ENCODE data around the gene TECPR1. TPM values are rescaled to one million over a fixed set of nuclear protein-coding genes. Genes with fewer than 3 reads are reported as not detected.

The TECPR1 gene
- total RNA-seq, 4 donors from 2014 or later = 16.0 to 59.6 (median 33.9) TPM

GRCh38 chr7:98295467-98296192 lies 43.6 kb upstream of the TECPR1 start:
- Histone ChIP-seq H3K36me3 (peaks cover 0 to 40% of the 10 kb centered on the region in 2 donors), H3K4me1 (peaks cover 3% of the 10 kb centered on the region in 2 donors), H3K27ac (peak overlapping the region in 3 of 4 donors; percentile 22 to 62 (median 27)), H3K4me3 (no peak overlapping the region), H3K9me3 (no peaks in the 10 kb centered on the region), H3K27me3 (no peaks in the 10 kb centered on the region)
- ATAC-seq = peak; percentile 18 to 41
- intact Hi-C loops (cut with DNase I; ENCODE audit: low total_unique reads) (no loop called here), in situ Hi-C loops (cut with MboI; ENCODE audit: low sequenced_read_pairs in 4 of 4) (no loop called here)
- no peak for DNase-seq
- TF ChIP-seq, protein P1, sequence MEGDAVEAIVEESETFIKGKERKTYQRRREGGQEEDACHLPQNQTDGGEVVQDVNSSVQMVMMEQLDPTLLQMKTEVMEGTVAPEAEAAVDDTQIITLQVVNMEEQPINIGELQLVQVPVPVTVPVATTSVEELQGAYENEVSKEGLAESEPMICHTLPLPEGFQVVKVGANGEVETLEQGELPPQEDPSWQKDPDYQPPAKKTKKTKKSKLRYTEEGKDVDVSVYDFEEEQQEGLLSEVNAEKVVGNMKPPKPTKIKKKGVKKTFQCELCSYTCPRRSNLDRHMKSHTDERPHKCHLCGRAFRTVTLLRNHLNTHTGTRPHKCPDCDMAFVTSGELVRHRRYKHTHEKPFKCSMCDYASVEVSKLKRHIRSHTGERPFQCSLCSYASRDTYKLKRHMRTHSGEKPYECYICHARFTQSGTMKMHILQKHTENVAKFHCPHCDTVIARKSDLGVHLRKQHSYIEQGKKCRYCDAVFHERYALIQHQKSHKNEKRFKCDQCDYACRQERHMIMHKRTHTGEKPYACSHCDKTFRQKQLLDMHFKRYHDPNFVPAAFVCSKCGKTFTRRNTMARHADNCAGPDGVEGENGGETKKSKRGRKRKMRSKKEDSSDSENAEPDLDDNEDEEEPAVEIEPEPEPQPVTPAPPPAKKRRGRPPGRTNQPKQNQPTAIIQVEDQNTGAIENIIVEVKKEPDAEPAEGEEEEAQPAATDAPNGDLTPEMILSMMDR (IDR thresholded peaks at IDR 0.05 in 4 of 5, conservative IDR thresholded peaks at IDR 0.05 in 1 of 5) = no peak
- TF ChIP-seq POLR2A (IDR thresholded peaks at IDR 0.05) = peak in 1 of 2 donors; percentile 10

DNA sequence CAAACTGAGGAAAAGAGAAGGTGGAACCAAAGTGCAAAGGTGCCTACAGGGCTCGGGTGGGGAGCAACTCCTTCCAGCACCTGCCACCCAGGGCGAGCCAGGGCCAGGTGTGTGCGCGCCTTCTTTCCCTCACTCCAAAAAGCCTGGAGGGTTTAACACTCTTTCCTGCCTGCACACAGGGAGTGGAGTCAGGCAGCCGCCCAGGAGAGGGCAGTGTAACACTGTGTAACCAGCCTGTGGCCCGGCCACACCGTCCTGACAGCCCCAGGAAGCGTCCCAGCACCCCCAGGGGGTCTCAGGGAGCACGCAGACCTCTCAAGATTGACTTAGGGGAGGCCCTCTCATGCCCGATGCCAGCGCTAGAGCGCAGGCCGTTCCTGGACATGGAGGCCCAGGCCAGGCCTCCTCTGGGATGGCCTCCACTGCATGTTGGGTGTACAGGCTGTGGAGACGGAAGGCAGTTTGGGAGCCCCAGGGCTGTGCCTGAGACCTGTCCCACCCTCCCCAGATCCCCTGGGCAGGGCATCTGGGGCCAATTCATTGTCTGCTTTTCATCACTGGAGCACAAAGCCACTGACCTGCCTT lies 42.9 kb upstream of the TECPR1 start:
- H3K36me3 ChIP-seq = peaks cover 0 to 43% of the 10 kb centered on the region in 2 donors
- in situ Hi-C loops (cut with MboI; ENCODE audit: low sequenced_read_pairs in 4 of 4) = no loop called here

DNA sequence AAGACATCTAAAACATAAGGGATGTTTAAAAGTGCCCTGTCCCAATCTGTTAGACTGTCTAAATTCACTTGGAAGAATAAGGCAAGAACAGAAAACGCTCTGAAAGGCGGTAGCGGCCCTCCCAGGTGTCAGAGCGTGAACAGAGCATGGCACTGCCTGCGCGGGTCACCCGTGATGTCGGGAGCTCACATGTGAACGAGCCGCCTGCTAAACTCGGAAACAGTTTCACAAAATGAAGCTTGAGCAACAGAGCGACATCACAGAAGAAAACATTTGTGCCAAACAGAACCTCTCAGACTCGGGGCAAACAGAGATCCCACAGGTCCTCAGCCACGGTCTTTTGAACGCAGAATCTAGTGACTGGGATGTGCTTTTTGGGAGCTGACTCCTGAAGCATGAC lies 42.3 kb upstream of the TECPR1 start:
- Histone ChIP-seq H3K36me3 (peaks cover 0 to 43% of the 10 kb centered on the region in 2 donors), H3K27me3 (no peaks in the 10 kb centered on the region), H3K9me3 (no peaks in the 10 kb centered on the region), H3K4me1 (peaks cover 6 to 8% of the 10 kb centered on the region in 2 donors), H3K4me3 (no peak overlapping the region), H3K27ac (peak overlapping the region in 3 of 4 donors; percentile 12 to 62 (median 22))
- DNase-seq (peak in 1 of 2 donors; percentile 53), ATAC-seq (peak in 1 of 2 donors; percentile 21)
- TF ChIP-seq, protein P1 (IDR thresholded peaks at IDR 0.05 in 4 of 5, conservative IDR thresholded peaks at IDR 0.05 in 1 of 5) = no peak
- no peak for TF ChIP-seq POLR2A (IDR thresholded peaks at IDR 0.05)
- in situ Hi-C loops (cut with MboI; ENCODE audit: low sequenced_read_pairs in 4 of 4) = no loop called here
- intact Hi-C loops (cut with DNase I; ENCODE audit: low total_unique reads) = no loop called here

More for the DNA sequence above, 42.9 kb upstream of the TECPR1 start:
- Histone ChIP-seq H3K4me1 (peaks cover 3% of the 10 kb centered on the region in 2 donors), H3K27me3 (no peaks in the 10 kb centered on the region), H3K9me3 (no peaks in the 10 kb centered on the region), H3K4me3 (no peak overlapping the region), H3K27ac (peak overlapping the region; percentile 12 to 62 (median 24))
- intact Hi-C loops (cut with DNase I; ENCODE audit: low total_unique reads) = no loop called here
- ATAC-seq = peak; percentile 15 to 36
- no peak for TF ChIP-seq POLR2A (IDR thresholded peaks at IDR 0.05)
- TF ChIP-seq, protein P1 (IDR thresholded peaks at IDR 0.05 in 4 of 5, conservative IDR thresholded peaks at IDR 0.05 in 1 of 5) = peak; percentile 4 to 67 (median 58)
- peak in 1 of 2 donors; percentile 43 for DNase-seq

GRCh38 chr7:98293746-98294145 lies 41.7 kb upstream of the TECPR1 start:
- ATAC-seq (no peak), DNase-seq (no peak)
- Histone ChIP-seq H3K27ac (peak overlapping the region in 1 of 4 donors; percentile 62), H3K4me1 (peaks cover 12 to 14% of the 10 kb centered on the region in 2 donors), H3K27me3 (no peaks in the 10 kb centered on the region), H3K4me3 (no peak overlapping the region), H3K9me3 (no peaks in the 10 kb centered on the region), H3K36me3 (peaks cover 0 to 43% of the 10 kb centered on the region in 2 donors)
- intact Hi-C loops (cut with DNase I; ENCODE audit: low total_unique reads) (no loop called here), in situ Hi-C loops (cut with MboI; ENCODE audit: low sequenced_read_pairs in 4 of 4) (no loop called here)
- TF ChIP-seq, protein P1 (IDR thresholded peaks at IDR 0.05 in 4 of 5, conservative IDR thresholded peaks at IDR 0.05 in 1 of 5) = no peak
- no peak for TF ChIP-seq POLR2A (IDR thresholded peaks at IDR 0.05)
